HL-60 (cell line): ENCODE measurements around the gene MEGF10.

Experiments used
- DNase-seq, 2 experiments: peaks; one replicate each; pipeline ENCODE4 v3.0.0-alpha.2; 2010 to 2020; ENCODE audit warnings: low read depth in 1 of 2, low spot score in 1 of 2
- H3K27ac ChIP-seq: fragments of 250-450 bp; sonication (Bioruptor Pico); replicated peaks from 2 replicates; pipeline ENCODE4 v1.5.1; 2020; ENCODE audit warnings: mild to moderate bottlenecking, moderate library complexity
- H3K27me3 ChIP-seq: fragments of 250-450 bp; sonication (Bioruptor Pico); 2 replicates; pipeline ENCODE4 v1.5.1; 2021; ENCODE audit warnings: mild to moderate bottlenecking, moderate library complexity; ENCODE audit not compliant: insufficient read depth, poor library complexity, severe bottlenecking
- H3K4me3 ChIP-seq: replicated peaks from 2 replicates; pipeline ENCODE4 v1.5.1; 2011; ENCODE audit warnings: mild to moderate bottlenecking, control low read depth, low read length; ENCODE audit not compliant: insufficient read depth
- GABPA ChIP-seq: IDR thresholded peaks from 2 replicates; pipeline ENCODE4 v1.6.1; 2012; ENCODE audit warnings: low read depth
- POLR2AphosphoS5 ChIP-seq: IDR thresholded peaks from 2 replicates; pipeline ENCODE4 v1.6.1; 2012; ENCODE audit warnings: low read depth
- SPI1 ChIP-seq: IDR thresholded peaks from 2 replicates; pipeline ENCODE4 v1.6.1; 2012; ENCODE audit warnings: low read depth, mild to moderate bottlenecking, borderline replicate concordance
- TF ChIP-seq, protein P1 (sequence below): IDR thresholded peaks from 2 replicates; pipeline ENCODE4 v1.6.1; 2012; ENCODE audit warnings: low read depth; ENCODE audit not compliant: insufficient replicate concordance
- TF ChIP-seq, protein P2 (sequence below): IDR thresholded peaks from one replicate; pipeline ENCODE4 v1.5.1; 2011; ENCODE audit warnings: low read length, control low read depth, inconsistent platforms; ENCODE audit not compliant: insufficient read depth

Gene MEGF10

DNA sequence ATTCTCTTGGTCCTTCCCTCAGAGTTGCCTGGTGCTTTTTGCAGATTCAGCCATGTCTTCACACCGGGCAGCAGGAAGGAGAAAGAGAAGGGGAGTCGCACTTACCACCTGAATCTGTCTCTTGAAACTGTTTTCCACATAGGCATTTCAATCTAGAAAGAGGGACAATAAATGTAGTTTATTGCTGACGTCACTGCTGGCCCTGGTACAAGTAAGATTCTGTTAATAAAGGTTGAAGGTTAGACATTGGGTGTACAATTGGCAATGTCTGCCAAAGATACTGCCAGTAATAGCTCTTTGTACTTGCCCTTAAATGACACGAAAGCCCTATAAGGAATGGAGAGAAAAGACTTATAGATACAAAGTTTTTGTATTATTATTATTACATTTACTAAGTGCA is 72.8 kb downstream of the MEGF10 start:
- no peak for TF ChIP-seq SPI1
- Histone ChIP-seq H3K4me3 (no peak overlapping the region), H3K27me3 (no peaks in the 10 kb centered on the region), H3K27ac (no peak overlapping the region)
- no peak for DNase-seq

DNA sequence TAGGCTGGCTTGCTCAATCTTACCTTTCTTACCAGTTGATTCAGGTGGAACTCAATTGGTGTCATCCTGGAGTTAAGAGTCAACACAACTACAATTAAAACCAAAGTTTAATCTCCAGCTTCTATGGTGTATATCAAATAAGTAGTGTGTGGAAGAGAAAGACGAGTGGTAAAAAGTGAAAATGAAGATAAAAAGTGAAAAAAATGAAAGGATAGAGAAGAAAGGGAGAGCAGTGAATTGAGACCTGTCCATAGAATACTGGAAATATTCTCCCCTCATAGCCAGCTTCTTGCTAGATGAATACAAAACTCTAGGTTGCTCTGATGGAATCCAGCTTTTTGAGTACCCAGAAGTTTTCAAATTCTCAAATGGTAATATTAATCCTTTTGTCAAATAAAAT is 76.4 kb downstream of the MEGF10 start:
- Histone ChIP-seq H3K27me3 (no peaks in the 10 kb centered on the region), H3K27ac (no peak overlapping the region), H3K4me3 (no peak overlapping the region)
- DNase-seq: no peak
- TF ChIP-seq, protein P1, sequence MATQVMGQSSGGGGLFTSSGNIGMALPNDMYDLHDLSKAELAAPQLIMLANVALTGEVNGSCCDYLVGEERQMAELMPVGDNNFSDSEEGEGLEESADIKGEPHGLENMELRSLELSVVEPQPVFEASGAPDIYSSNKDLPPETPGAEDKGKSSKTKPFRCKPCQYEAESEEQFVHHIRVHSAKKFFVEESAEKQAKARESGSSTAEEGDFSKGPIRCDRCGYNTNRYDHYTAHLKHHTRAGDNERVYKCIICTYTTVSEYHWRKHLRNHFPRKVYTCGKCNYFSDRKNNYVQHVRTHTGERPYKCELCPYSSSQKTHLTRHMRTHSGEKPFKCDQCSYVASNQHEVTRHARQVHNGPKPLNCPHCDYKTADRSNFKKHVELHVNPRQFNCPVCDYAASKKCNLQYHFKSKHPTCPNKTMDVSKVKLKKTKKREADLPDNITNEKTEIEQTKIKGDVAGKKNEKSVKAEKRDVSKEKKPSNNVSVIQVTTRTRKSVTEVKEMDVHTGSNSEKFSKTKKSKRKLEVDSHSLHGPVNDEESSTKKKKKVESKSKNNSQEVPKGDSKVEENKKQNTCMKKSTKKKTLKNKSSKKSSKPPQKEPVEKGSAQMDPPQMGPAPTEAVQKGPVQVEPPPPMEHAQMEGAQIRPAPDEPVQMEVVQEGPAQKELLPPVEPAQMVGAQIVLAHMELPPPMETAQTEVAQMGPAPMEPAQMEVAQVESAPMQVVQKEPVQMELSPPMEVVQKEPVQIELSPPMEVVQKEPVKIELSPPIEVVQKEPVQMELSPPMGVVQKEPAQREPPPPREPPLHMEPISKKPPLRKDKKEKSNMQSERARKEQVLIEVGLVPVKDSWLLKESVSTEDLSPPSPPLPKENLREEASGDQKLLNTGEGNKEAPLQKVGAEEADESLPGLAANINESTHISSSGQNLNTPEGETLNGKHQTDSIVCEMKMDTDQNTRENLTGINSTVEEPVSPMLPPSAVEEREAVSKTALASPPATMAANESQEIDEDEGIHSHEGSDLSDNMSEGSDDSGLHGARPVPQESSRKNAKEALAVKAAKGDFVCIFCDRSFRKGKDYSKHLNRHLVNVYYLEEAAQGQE: no peak
- no peak for TF ChIP-seq POLR2AphosphoS5
- TF ChIP-seq, protein P2, sequence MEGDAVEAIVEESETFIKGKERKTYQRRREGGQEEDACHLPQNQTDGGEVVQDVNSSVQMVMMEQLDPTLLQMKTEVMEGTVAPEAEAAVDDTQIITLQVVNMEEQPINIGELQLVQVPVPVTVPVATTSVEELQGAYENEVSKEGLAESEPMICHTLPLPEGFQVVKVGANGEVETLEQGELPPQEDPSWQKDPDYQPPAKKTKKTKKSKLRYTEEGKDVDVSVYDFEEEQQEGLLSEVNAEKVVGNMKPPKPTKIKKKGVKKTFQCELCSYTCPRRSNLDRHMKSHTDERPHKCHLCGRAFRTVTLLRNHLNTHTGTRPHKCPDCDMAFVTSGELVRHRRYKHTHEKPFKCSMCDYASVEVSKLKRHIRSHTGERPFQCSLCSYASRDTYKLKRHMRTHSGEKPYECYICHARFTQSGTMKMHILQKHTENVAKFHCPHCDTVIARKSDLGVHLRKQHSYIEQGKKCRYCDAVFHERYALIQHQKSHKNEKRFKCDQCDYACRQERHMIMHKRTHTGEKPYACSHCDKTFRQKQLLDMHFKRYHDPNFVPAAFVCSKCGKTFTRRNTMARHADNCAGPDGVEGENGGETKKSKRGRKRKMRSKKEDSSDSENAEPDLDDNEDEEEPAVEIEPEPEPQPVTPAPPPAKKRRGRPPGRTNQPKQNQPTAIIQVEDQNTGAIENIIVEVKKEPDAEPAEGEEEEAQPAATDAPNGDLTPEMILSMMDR: no peak
- no peak for TF ChIP-seq SPI1
- no peak for TF ChIP-seq GABPA

DNA sequence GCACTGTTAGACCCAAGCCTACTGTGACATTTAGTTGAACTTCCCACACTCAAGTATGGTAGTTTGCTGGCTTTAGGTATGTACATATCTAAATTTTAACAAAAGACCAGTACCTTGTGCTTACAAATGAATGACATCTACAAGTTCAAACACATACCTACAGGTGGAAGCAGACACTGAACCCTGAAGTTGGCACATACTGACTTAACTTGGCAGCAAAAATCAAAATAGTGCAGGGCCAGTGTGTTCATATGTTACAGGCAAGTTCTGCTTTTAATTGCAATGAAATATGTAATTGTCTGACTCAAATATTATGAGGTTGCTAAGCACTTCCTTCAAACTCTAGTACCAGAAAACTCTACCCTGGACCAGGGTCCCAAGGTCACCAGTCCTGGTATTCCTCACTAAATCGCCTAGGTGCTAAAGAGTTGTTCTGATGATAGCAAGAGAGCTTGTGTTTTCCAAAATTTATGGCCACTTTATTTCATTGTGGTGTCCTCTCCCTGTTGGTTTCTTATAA is 77.4 kb downstream of the MEGF10 start:
- no peak overlapping the region for H3K27ac ChIP-seq
- no peak for TF ChIP-seq SPI1
- no peak for TF ChIP-seq POLR2AphosphoS5
- TF ChIP-seq, protein P2: no peak
- no peak for TF ChIP-seq GABPA
- TF ChIP-seq, protein P1: no peak
- H3K27me3 ChIP-seq: no peaks in the 10 kb centered on the region
- no peak overlapping the region for H3K4me3 ChIP-seq
- DNase-seq: no peak

DNA sequence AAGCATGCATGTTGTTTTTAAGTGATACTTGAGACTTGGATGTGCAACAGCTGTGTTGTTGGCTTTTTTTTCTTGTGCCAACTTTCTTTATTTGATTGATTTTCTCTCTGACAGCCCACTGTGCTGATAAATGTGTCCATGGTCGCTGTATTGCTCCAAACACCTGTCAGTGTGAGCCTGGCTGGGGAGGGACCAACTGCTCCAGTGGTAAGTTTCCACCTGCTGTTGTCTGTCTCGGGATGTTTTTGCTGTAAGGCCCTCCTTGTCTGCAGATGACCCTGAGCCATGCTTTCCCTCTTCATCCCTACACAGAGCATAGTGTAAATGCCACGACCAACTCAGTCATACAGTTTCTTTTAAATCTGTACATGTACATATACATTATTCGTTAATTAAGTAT is 79.2 kb downstream of the MEGF10 start:
- Histone ChIP-seq H3K4me3 (no peak overlapping the region), H3K27ac (no peak overlapping the region), H3K27me3 (no peaks in the 10 kb centered on the region)
- DNase-seq: no peak
- no peak for TF ChIP-seq GABPA
- TF ChIP-seq, protein P2: no peak
- TF ChIP-seq POLR2AphosphoS5: no peak
- TF ChIP-seq, protein P1: no peak
- no peak for TF ChIP-seq SPI1
